ENCODE data around the gene EPHA4. TPM values are rescaled to one million over a fixed set of nuclear protein-coding genes. Genes with fewer than 3 reads are reported as not detected.

The EPHA4 gene
- total RNA-seq, 1 experiment from 2014 or later: 3.4 TPM

DNA sequence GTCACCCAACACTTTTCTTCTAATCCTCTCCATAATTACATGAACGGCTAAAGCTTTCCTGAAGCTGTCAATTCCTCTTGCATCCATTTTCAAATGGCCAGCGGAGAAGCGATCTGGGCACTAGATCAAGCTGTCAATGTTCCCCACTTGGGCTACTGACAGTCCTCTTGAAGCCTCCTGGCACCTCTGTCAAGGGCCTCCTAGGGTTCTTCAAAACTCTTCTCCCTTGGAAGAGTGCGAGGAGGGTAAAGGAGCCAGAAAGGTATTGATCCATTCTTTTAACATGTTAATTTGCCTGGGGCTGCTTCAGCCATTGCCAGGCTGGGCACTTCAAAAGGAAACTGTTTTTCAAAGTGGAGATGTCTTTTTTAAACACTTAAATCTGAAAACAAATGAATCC is 19.8 kb downstream of the EPHA4 start:
- intact Hi-C loops (cut with micrococcal nuclease; ENCODE audit: unreplicated experiment) (no loop called here), in situ Hi-C loops (cut with HindIII; ENCODE audit: low pct_unique_long_range_greater_than_20kb, low sequenced_read_pairs) (no loop called here)
- no TSS peak for BruUV-seq (replicated peaks)
- H3K4me3 ChIP-seq (ENCODE audit: low read depth in 2 of 2, low read length in 2 of 2): no peak overlapping the region
- no peak overlapping the region for H3K27ac ChIP-seq (ENCODE audit: low read length)
- no peaks in the 10 kb centered on the region; the same call in 1 of the 2 replicates for H3K4me1 ChIP-seq (ENCODE audit: control insufficient read depth, insufficient read depth, low read length)
- ATAC-seq (no peak), DNase-seq (ENCODE audit: low read depth, low spot score) (no peak)
- no peaks in the 10 kb centered on the region for H3K36me3 ChIP-seq (ENCODE audit: control insufficient read depth, insufficient read depth, low read length)
- no peaks in the 10 kb centered on the region for H3K27me3 ChIP-seq (ENCODE audit: control insufficient read depth, insufficient read depth, low read length)
- ChIA-PET POLR2A (no interaction called here), CTCF (no interaction called here)
- TF ChIP-seq, protein P1, sequence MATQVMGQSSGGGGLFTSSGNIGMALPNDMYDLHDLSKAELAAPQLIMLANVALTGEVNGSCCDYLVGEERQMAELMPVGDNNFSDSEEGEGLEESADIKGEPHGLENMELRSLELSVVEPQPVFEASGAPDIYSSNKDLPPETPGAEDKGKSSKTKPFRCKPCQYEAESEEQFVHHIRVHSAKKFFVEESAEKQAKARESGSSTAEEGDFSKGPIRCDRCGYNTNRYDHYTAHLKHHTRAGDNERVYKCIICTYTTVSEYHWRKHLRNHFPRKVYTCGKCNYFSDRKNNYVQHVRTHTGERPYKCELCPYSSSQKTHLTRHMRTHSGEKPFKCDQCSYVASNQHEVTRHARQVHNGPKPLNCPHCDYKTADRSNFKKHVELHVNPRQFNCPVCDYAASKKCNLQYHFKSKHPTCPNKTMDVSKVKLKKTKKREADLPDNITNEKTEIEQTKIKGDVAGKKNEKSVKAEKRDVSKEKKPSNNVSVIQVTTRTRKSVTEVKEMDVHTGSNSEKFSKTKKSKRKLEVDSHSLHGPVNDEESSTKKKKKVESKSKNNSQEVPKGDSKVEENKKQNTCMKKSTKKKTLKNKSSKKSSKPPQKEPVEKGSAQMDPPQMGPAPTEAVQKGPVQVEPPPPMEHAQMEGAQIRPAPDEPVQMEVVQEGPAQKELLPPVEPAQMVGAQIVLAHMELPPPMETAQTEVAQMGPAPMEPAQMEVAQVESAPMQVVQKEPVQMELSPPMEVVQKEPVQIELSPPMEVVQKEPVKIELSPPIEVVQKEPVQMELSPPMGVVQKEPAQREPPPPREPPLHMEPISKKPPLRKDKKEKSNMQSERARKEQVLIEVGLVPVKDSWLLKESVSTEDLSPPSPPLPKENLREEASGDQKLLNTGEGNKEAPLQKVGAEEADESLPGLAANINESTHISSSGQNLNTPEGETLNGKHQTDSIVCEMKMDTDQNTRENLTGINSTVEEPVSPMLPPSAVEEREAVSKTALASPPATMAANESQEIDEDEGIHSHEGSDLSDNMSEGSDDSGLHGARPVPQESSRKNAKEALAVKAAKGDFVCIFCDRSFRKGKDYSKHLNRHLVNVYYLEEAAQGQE (IDR thresholded peaks at IDR 0.05; ENCODE audit: insufficient read depth in 1 of 2, low read depth in 2 of 2, low read length in 1 of 2): no peak
- TF ChIP-seq SIN3A (IDR thresholded peaks at IDR 0.05; ENCODE audit: borderline replicate concordance, insufficient read depth, low read depth, low read length) (no peak), POLR2AphosphoS5 (IDR thresholded peaks at IDR 0.05; ENCODE audit: low read depth, low read length) (no peak), TCF7L2 (IDR thresholded peaks at IDR 0.05; ENCODE audit: low read depth, low read length) (no peak)
- TF ChIP-seq, protein P2, sequence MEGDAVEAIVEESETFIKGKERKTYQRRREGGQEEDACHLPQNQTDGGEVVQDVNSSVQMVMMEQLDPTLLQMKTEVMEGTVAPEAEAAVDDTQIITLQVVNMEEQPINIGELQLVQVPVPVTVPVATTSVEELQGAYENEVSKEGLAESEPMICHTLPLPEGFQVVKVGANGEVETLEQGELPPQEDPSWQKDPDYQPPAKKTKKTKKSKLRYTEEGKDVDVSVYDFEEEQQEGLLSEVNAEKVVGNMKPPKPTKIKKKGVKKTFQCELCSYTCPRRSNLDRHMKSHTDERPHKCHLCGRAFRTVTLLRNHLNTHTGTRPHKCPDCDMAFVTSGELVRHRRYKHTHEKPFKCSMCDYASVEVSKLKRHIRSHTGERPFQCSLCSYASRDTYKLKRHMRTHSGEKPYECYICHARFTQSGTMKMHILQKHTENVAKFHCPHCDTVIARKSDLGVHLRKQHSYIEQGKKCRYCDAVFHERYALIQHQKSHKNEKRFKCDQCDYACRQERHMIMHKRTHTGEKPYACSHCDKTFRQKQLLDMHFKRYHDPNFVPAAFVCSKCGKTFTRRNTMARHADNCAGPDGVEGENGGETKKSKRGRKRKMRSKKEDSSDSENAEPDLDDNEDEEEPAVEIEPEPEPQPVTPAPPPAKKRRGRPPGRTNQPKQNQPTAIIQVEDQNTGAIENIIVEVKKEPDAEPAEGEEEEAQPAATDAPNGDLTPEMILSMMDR (IDR thresholded peaks at IDR 0.05): no peak
- no peaks in the 10 kb centered on the region for H3K9me3 ChIP-seq (ENCODE audit: control insufficient read depth, insufficient read depth, low read depth, low read length)

DNA sequence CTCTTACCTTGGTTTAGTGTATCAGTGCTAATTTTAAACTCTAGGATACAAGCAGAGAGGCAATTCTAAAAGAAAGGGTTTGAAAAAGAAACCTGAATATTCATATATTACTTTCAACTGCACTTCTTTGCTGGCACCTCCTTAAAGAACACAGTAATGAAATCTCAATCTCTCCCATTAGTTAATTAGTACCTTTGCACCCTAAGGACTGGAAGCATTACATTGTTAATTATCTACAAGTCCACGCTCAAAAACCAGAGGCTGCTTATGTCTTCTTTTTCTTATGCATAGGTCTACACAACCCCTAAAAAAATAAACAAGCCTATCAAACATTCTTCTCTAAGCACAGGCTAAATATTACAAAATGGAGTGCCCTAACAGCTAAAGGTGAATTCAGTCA is 20.2 kb downstream of the EPHA4 start:
- intact Hi-C loops (cut with micrococcal nuclease; ENCODE audit: unreplicated experiment): no loop called here
- CTCF ChIA-PET: no interaction called here

More for the DNA sequence above, 20.2 kb downstream of the EPHA4 start:
- H3K4me3 ChIP-seq (ENCODE audit: low read depth in 2 of 2, low read length in 2 of 2): no peak overlapping the region
- no peaks in the 10 kb centered on the region for H3K9me3 ChIP-seq (ENCODE audit: control insufficient read depth, insufficient read depth, low read depth, low read length)
- TF ChIP-seq POLR2AphosphoS5 (IDR thresholded peaks at IDR 0.05; ENCODE audit: low read depth, low read length) (no peak), TCF7L2 (IDR thresholded peaks at IDR 0.05; ENCODE audit: low read depth, low read length) (no peak), SIN3A (IDR thresholded peaks at IDR 0.05; ENCODE audit: borderline replicate concordance, insufficient read depth, low read depth, low read length) (no peak)
- TF ChIP-seq, protein P2 (IDR thresholded peaks at IDR 0.05): no peak
- TF ChIP-seq, protein P1 (IDR thresholded peaks at IDR 0.05; ENCODE audit: insufficient read depth in 1 of 2, low read depth in 2 of 2, low read length in 1 of 2): no peak
- H3K36me3 ChIP-seq (ENCODE audit: control insufficient read depth, insufficient read depth, low read length): no peaks in the 10 kb centered on the region
- H3K4me1 ChIP-seq (ENCODE audit: control insufficient read depth, insufficient read depth, low read length): no peaks in the 10 kb centered on the region; the same call in 1 of the 2 replicates
- no peaks in the 10 kb centered on the region for H3K27me3 ChIP-seq (ENCODE audit: control insufficient read depth, insufficient read depth, low read length)
- DNase-seq (ENCODE audit: low read depth, low spot score) (no peak), ATAC-seq (no peak)
- POLR2A ChIA-PET: no interaction called here
- in situ Hi-C loops (cut with HindIII; ENCODE audit: low pct_unique_long_range_greater_than_20kb, low sequenced_read_pairs): no loop called here
- H3K27ac ChIP-seq (ENCODE audit: low read length): no peak overlapping the region
- BruUV-seq (replicated peaks): no TSS peak

Data from Panc1 (cell line).